Erythroblast (primary cell): Measurements from ENCODE around the gene FMN1.

Experiments
- DNase-seq, 2 experiments: peaks; one replicate each; lab custom pipeline; 2025; lab: John Stamatoyannopoulos, UW
- GATA1 ChIP-seq: IDR thresholded peaks from 2 replicates; pipeline ENCODE4 v1.6.1; 2011; ENCODE audit warnings: low read depth, mild to moderate bottlenecking, control low read depth, low read length, moderate library complexity
- POLR2A ChIP-seq: IDR thresholded peaks from 2 replicates; pipeline ENCODE4 v1.6.1; 2011; ENCODE audit warnings: mild to moderate bottlenecking, low read length

FMN1 gene

DNA sequence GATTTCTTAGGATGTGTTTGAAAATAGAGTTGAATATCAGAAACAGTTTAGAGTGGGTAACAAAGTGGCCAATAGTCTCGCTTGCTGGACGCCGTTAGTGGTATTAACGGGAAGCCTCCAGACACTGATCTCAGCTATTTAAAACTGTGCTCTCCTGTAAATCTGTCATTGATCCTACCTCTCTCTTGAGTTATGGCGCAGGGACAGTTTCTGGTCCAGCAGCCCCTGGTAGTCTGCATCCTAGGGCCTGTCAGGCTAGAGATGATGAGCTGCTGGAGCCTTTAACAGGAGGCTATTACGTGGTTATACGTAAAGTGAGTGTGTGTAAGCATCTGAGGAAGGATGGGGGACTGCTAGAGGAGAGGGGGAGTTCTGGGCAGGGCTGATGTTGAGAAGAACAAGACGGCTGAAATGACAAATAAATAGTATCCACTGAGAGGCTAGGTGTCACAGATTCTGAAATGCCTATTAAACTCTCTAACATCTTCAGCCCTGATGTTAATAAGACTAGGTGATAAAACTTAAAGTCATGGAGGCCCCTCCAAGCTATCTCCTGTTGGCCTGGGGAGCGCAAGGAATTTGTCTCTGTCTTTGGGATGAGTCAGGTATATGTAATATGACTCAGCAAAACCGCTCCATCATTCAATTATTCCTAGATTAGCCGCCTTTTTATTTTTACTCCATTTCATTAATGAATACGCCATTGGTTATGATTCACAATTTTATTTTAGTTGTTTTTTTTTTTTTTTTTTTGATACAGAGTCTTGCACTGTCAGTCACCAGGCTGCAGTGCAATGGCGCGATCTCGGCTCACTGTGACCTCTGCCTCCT, 321.0 kb downstream of the FMN1 start:
- TF ChIP-seq GATA1 = no peak
- TF ChIP-seq POLR2A = no peak
- DNase-seq = no peak

DNA sequence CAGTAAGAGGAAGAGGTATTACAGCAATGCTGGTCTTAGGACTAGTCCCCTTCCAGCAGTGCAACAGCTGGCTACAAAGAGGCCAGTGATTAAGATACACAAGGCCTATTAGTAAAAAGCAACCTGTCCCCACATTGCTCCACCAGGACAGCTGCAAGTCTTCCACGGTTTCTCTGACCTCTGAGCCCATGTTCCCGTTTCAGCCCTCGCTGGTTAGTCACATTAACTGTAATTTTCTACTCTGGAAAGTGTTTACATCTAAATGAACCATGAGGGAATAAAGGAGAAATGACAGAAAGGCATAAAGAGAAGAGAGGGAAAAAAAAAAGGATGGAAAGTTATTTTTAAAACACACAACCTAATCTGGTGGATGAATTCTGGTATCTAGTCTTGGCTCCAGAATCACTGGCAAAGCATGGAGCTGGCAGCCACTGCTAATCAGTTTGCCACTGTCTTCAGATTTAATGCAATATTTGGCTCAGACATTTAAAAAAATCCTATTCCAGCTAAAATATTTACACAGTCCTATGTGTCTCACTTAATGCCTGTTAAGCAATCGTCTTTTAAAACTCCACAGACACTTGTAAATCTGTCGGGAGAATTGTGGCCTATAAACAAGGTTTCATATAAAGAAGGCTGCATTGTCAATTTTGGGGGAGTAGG, 321.8 kb downstream of the FMN1 start:
- DNase-seq = no peak
- no peak for TF ChIP-seq GATA1
- no peak for TF ChIP-seq POLR2A

DNA sequence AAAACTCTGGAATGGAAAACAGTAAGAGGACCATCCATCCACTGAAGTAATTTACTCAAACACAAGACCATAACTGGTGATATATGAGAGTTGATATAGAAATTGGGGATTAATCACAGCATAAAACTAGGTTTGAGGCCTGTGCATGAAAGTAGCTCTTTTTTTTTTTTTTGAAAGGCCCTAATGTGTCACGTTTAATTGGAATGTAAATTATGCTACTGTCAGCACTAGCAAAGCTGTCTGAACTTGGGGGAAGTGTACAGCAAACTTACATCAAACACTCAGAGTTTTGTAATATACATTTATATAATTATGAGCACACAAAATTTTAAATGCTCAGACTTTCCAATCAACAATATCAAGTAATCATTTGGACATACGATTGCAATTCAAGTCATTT, 322.6 kb downstream of the FMN1 start:
- TF ChIP-seq GATA1 = no peak
- no peak for TF ChIP-seq POLR2A
- no peak for DNase-seq

DNA sequence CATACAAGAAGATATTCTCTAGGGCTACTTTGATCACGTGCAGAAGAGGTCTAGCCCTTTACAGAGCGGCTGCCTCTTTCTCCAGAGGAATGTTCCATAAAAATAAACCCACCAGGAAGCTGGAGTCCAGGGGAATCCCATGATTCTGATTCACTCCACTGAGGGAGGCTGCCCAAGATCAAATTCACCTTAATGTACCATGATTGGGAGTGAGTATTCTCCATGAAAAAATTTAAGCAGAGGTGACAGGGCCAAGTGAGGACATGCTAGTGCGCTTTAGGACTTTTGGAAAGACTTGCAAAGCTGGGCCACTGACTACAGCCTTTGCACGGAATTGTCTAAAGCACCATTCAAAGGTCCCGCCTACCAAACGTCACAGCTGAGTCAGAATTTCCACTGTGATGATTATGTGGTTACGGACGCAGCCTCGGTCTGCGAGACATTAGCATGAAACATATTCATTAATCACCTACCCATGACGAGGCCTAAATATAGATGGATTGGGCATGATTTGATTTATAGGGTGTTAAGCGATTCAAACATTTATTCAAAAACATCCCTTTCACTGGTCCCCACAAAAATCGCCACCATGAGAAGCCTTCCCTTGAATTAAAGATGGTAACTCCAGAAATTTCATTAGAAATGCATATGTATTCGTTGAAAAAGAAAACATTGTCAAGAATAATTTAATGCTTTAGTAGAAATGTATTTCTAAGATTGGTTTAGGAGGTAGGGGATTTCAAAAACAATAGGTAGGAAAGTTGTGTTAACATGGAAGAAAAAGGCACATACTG, 324.1 kb downstream of the FMN1 start:
- TF ChIP-seq GATA1 (no peak), POLR2A (no peak)
- DNase-seq = peak in 1 of 2 experiments; percentile 17

DNA sequence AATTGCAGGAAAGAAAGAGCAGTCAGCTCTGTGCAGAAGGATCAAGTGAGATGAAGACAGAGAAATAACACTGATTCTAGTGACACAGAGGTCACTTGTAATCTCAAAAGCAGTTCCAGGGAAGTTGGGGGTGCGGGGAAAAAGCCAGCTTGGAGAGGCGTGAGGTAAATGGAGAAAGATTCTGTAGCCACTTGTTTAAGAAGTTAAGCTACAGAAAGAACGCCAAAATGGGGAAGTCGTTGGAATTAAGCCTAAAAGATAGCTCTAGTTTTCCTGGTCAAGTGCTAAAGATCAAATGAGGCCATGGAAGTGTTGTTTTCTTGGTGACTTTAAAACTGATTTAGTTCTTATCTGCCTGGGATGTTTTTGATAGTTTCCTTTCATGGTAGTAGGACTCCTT, 324.7 kb downstream of the FMN1 start:
- no peak for DNase-seq
- TF ChIP-seq GATA1 = no peak
- no peak for TF ChIP-seq POLR2A

DNA sequence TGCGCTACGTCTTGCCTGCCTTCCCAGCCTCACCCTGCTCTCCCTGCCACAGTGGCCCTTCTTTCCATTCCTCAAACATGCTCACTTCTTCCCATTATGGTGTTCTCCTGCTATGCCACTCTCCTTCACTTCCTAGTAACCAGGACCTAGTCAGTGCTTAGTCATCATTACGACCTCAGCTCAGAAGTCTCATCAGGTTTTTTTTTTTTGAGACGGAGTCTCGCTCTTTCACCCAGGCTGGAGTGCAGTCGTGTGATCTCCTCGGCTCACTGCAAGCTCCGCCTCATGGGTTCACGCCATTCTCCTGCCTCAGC, 327.2 kb downstream of the FMN1 start:
- TF ChIP-seq POLR2A = no peak
- TF ChIP-seq GATA1 = no peak
- DNase-seq = no peak

DNA sequence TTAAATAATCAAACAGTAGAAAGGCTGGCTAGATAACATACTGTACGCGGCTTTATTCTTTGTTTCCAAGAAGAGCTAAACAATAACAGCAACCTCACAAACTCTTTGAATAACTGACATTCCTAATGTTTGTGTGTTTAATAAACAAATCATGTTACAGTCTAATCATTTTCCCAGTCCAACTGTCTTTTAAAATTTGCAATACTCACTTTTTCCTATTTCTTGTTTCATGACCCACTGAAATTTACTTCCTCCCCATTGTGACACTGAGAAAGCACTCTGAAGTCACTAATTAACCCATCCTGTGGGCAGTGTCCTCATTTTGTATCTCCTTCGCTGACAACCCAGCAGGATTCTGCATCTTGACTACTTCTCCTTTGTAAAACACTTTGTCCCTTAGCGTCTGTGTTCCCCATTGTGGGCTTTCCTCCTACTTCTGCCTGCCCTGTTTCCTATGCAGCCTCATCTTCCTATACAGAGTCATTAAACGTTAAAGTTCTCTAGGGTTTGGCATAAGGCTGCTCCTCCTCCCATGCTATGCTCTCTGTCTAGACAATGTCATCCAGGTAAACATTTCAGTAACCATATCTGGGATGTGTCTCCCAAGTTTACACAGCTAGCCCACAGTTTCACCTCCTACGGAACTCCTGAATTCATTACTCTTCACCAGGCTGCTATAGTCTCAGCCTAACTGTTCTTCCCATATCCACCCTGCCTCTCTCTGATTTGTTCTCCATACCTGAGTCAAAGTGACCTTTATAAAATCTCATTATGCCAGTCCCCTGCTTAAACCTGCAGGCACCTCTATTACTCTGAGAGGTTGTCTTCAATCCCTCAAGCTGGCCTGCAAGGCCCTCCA, 327.8 kb downstream of the FMN1 start:
- DNase-seq = no peak
- TF ChIP-seq GATA1 = no peak
- TF ChIP-seq POLR2A = no peak

DNA sequence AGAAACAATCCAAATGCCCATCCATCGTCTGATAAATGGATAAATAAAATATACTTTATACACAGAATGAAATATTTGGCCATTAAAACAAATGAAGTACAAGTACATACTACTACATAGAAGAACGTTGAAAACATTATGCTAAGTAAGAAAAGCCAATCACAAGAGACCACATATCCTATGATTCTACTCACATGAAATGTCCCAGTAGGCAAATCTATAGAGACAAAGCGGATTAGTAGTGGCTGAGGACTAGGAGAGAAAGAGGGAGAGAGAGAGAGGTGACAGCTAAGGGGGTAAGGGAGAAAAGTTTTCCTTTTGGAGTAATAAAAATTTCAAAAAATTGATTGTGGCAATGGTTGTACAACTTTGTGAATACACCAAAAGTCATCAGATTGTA, 329.7 kb downstream of the FMN1 start:
- no peak for TF ChIP-seq POLR2A
- no peak for TF ChIP-seq GATA1
- DNase-seq = no peak

DNA sequence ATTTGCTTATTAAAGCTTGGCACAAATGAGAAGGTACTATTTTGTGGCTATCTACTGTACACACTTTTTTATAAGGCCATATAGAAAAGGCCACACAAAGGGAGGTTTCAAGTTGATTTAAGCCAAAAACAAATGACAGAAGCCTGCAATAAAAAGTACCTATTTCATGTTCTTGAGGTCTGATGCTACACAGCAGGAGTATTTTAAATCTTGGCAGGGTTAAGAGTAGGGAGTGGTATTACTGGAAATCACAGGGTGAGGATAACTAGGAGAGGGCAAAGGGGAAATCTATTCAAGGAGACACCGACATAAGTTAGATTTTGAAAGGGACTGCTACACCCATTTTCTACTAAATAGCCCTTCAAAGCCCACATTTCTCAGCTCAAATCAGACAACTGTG, 330.5 kb downstream of the FMN1 start:
- no peak for DNase-seq
- TF ChIP-seq POLR2A (no peak), GATA1 (no peak)

DNA sequence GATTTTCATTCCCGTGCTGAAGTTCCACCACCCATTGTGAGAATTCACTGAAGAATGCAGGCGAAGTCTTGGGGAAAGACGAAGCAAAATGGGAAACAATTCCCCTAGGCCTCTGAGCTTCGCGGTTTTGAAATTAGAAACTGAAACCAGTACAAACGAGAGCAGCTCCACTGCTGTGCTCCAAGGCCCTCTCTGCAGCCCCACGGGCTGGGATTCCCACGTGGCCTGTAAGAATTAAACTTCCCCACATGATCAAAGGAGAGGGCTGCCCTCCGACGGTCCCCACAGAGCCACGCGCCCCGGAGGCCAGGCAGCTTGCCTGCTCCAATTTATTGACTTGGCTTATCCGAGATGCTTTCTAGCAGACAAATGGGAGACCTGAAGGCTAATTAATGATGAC, 332.8 kb downstream of the FMN1 start:
- no peak for TF ChIP-seq POLR2A
- no peak for TF ChIP-seq GATA1
- no peak for DNase-seq

DNA sequence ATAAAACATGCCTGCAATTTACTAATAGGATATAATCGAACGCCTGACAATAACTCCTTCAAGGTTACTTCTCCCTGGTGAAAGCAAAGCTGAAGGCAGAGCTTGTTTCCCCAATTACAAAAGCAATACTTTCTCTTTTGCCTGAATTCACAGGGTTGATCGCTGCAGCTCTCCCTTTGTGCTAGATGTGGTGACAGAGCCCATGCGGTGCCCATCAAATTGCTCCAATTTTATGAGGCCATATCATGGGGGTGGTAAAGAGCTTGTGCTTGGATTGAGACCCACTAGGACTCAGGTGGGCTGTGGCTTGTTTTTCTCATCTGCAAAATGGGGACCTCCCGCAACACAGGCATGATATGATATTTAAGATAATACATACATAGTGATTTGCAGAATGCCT, 333.3 kb downstream of the FMN1 start:
- TF ChIP-seq GATA1 = no peak
- no peak for TF ChIP-seq POLR2A
- DNase-seq = no peak

DNA sequence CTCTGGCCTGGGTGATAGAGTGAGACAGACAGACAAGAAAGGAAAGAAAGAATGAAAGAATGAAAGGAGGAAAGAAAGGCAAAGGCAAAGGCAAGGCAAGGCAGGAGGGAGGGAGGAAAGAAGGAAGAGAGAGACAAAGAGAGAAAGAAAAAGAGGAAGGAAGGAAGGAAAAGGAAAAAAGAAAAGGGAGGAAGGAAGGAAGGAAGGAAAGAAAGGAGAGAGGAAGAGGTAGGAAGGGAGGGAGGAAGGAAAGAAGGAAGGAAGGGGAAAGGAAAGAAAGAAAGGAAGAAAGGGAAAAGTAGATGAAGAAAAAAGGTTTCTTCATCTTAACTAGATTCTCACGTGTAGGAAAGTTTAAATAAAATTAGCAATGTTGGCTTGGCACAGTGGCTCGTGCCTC, 334.5 kb downstream of the FMN1 start:
- DNase-seq = no peak
- TF ChIP-seq POLR2A = no peak
- TF ChIP-seq GATA1 = no peak

DNA sequence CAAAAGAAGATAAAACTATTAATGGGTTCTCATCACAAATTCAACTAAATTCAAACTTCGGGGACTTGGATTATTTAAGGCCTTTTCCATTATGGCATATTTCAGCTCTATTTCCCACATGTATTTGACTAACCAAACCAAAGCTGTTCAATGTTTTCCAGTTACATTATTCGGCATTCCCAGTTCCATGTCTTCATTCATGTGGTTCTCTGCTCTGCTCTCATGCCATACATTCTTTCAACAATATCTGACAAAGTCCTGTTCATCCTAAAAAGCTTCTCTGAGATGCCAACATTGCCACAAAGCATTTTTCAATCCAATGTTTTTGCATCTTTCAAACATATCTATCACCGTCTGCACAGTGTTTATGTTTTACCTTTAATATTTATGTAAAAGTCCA, 335.3 kb downstream of the FMN1 start:
- TF ChIP-seq POLR2A (no peak), GATA1 (no peak)
- no peak for DNase-seq
